ENCODE measurements around the gene CAMTA1.

DNA sequence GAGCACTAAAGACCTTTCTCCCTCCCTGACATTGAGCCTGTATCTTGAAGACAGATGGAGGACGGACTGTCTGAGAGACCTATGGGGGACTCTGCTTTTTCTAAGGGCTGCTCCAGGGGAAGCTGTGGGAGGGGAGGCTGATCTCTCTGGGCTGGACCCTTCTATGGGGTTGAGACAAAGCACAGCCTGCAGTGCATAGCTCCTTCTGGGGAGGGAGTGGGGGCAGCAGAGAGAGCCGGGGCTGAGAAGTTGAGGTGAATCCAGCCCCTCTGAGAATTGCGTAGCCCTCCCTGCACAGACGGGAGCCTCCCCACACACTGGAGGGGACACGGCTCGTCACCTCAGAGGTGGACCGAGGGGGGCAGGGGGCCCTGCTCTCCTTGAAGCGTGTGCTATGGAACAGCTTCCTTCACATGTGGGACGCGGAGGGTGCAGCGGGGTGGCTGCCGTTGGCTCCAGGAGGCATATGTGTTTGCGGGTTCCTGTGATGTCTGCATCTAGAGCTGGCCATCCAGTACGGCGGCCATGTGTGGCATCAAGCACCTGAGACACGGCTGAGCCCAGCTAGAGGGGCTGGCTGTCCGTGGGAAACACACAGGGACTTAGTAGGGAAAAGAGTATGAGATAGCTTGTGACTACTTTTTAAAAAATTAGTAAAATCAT is 299.1 kb downstream of the CAMTA1 start:
- no peak for TF ChIP-seq EZH2 (IDR thresholded peaks at IDR 0.05; ENCODE audit: borderline replicate concordance, low read depth, low read length, poor library complexity, severe bottlenecking)
- TF ChIP-seq, protein P1, sequence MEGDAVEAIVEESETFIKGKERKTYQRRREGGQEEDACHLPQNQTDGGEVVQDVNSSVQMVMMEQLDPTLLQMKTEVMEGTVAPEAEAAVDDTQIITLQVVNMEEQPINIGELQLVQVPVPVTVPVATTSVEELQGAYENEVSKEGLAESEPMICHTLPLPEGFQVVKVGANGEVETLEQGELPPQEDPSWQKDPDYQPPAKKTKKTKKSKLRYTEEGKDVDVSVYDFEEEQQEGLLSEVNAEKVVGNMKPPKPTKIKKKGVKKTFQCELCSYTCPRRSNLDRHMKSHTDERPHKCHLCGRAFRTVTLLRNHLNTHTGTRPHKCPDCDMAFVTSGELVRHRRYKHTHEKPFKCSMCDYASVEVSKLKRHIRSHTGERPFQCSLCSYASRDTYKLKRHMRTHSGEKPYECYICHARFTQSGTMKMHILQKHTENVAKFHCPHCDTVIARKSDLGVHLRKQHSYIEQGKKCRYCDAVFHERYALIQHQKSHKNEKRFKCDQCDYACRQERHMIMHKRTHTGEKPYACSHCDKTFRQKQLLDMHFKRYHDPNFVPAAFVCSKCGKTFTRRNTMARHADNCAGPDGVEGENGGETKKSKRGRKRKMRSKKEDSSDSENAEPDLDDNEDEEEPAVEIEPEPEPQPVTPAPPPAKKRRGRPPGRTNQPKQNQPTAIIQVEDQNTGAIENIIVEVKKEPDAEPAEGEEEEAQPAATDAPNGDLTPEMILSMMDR (conservative IDR thresholded peaks at IDR 0.05; ENCODE audit: low read depth, low read length) = no peak

Data from A673 (cell line).